ENCODE measurements around the gene CD200R1.

The CD200R1 gene

DNA sequence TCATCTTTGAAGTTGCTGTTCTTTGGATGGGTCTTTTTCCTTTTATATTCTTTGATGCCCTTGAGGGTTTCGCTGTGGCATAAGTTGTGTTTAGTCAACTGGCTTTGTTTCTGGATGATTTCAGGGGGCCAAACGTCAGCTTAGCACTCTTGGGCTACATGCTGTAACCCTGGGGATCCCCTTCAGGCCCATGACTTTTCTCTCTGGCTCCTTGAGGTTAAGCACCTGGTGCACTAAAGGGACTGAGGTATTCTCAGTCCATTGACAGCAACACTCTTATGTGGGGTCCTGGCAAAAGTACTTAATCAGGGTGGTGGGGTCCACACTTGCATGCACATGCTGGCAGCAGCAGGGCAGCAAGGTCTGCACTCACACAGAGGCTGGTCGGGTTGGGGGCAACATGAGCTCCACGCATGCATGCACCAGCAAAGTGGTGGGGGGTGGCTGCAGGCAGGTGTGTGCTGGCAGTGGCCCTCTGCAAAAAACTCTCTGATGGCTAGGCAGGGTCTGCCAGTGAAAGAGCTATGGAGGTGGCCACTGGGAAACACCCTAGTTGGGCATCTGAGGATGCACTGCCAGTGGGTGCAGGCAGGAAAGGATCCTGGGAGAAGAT is 90.1 kb downstream of the CD200R1 start:
- DNase-seq: no peak

- DNase-seq: no peak
Measured at GRCh38 chr3:112881891-112882290, 93.0 kb downstream of the CD200R1 start.

GRCh38 chr3:112875561-112875960 is 99.3 kb downstream of the CD200R1 start:
- DNase-seq: no peak

- DNase-seq: no peak
Measured at GRCh38 chr3:112874725-112875124, 100.2 kb downstream of the CD200R1 start.

GRCh38 chr3:112873632-112874031 is 101.3 kb downstream of the CD200R1 start:
- no peak for DNase-seq

GRCh38 chr3:112871735-112872134 is 103.2 kb downstream of the CD200R1 start:
- no peak for DNase-seq

Measured in stimulated activated CD4-positive, alpha-beta T cell treated with anti-CD3 and anti-CD28 coated beads, Interleukin-1b, Interleukin-23, amount 100 ng/mL, for 48 hours (primary cell).